ENCODE measurements around the gene CADM1.

DNA sequence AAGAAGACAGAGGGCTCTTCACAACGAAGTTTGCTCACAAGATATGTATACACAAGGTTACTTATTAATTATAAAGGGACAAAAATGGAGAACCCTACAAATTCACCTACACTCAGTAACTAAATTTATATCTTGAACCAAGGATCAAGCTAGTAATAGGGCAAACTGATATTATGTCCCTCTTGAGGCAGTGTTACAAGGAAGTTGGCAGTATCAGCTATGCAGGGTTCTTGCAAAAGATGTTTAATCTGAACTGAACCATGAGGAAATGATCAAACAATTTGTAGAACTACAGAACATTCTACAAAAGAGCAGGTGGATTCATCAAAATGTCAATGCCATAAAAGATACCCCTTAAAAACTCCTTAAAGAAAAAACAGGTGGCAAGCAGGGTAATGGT, 10.7 kb downstream of the CADM1 start:
- TF ChIP-seq POLR2A (IDR thresholded peaks at IDR 0.05; ENCODE audit: low read depth, low read length) (no peak), SUPT20H (IDR thresholded peaks at IDR 0.05; ENCODE audit: borderline replicate concordance, control insufficient read depth, low read depth, low read length) (no peak)
- TF ChIP-seq, protein P1, sequence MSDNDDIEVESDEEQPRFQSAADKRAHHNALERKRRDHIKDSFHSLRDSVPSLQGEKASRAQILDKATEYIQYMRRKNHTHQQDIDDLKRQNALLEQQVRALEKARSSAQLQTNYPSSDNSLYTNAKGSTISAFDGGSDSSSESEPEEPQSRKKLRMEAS (IDR thresholded peaks at IDR 0.05; ENCODE audit: low read depth, low read length): no peak
